HepG2 (cell line): ENCODE results near the gene KDM7A. TPM values are rescaled to one million over a fixed set of nuclear protein-coding genes. Genes with fewer than 3 reads are reported as not detected.

Experiments
- BRD4 ChIP-seq: sonication (generic); formaldehyde crosslinking; IDR thresholded peaks from 2 replicates; pipeline ENCODE4 v1.4.0; 2020; ENCODE audit warnings: missing genetic modification reagents
- CAMTA2 ChIP-seq: sonication (generic); formaldehyde crosslinking; IDR thresholded peaks from 2 replicates; pipeline ENCODE4 v1.4.0; 2020; ENCODE audit warnings: mild to moderate bottlenecking, missing genetic modification reagents, borderline replicate concordance
- CREBL2 ChIP-seq: sonication (generic); formaldehyde crosslinking; IDR thresholded peaks from 2 replicates; pipeline ENCODE4 v1.8.1; 2023; ENCODE audit warnings: missing genetic modification reagents, mild to moderate bottlenecking, borderline replicate concordance
- GPBP1L1 ChIP-seq: sonication (generic); formaldehyde crosslinking; IDR thresholded peaks from 2 replicates; pipeline ENCODE4 v1.5.0; 2020; ENCODE audit warnings: mild to moderate bottlenecking, missing genetic modification reagents
- HOXA3 ChIP-seq: sonication (generic); formaldehyde crosslinking; IDR thresholded peaks from 2 replicates; pipeline ENCODE4 v1.5.0; 2020; ENCODE audit warnings: missing genetic modification reagents
- MXI1 ChIP-seq: IDR thresholded peaks from 3 replicates; pipeline ENCODE4 v1.6.1; 2012; ENCODE audit warnings: low read depth, low read length, inconsistent platforms, borderline replicate concordance
- PRDM10 ChIP-seq: sonication (generic); formaldehyde crosslinking; IDR thresholded peaks from 2 replicates; pipeline ENCODE4 v1.4.0; 2020; ENCODE audit warnings: low read depth, missing genetic modification reagents
- RFX3 ChIP-seq: IDR thresholded peaks from 2 replicates; pipeline ENCODE4 v1.6.1; 2016; ENCODE audit warnings: missing biosample characterization, missing genetic modification reagents
- SP5 ChIP-seq: IDR thresholded peaks from 2 replicates; pipeline ENCODE4 v1.6.1; 2016; ENCODE audit warnings: low read depth, borderline replicate concordance
- ZNF383 ChIP-seq: sonication (generic); formaldehyde crosslinking; IDR thresholded peaks from 2 replicates; pipeline ENCODE4 v1.4.0; 2020; ENCODE audit warnings: missing genetic modification reagents, mild to moderate bottlenecking, borderline replicate concordance
- ZNF629 ChIP-seq: sonication (generic); formaldehyde crosslinking; conservative IDR thresholded peaks from 2 replicates; pipeline ENCODE4 v1.5.0; 2020; ENCODE audit warnings: missing genetic modification reagents
- ZNF670 ChIP-seq: sonication (generic); formaldehyde crosslinking; IDR thresholded peaks from 2 replicates; pipeline ENCODE4 v1.8.0; 2022; ENCODE audit warnings: mild to moderate bottlenecking, missing genetic modification reagents, borderline replicate concordance
- ZNF7 ChIP-seq: IDR thresholded peaks from 2 replicates; pipeline ENCODE4 v1.6.1; 2016; ENCODE audit warnings: missing biosample characterization, missing genetic modification reagents
- ZNF713 ChIP-seq: sonication (generic); formaldehyde crosslinking; IDR thresholded peaks from 2 replicates; pipeline ENCODE4 v1.4.0; 2020; ENCODE audit warnings: mild to moderate bottlenecking, missing genetic modification reagents
- ZNF768 ChIP-seq: sonication (generic); formaldehyde crosslinking; IDR thresholded peaks from 2 replicates; pipeline ENCODE4 v1.4.0; 2020; ENCODE audit warnings: missing genetic modification reagents
- ZSCAN12 ChIP-seq: sonication (generic); formaldehyde crosslinking; IDR thresholded peaks from 2 replicates; pipeline ENCODE4 v1.9.0; 2021; ENCODE audit warnings: mild to moderate bottlenecking, missing genetic modification reagents
- ZUFSP ChIP-seq: sonication (generic); formaldehyde crosslinking; IDR thresholded peaks from 2 replicates; pipeline ENCODE4 v1.9.0; 2021; ENCODE audit warnings: missing genetic modification reagents, mild to moderate bottlenecking, borderline replicate concordance
- polyA plus RNA-seq, 8 experiments: library from polyadenylated mRNA; depleted of rRNA in 3 of 8; stranded (reverse) in 7 of 8; unstranded in 1 of 8; fragments of >200 nt; fragmentation: Illumina TruSeq in 4 of 8; extraction: Trizol in 4 of 8; gene quantifications; 2 replicates each; pipeline versions ENCODE4 v1.2.1 to v1.2.3, GENCODE V29; 2011 to 2016; ENCODE audit warnings: low read depth in 4 of 8, missing spikeins in 1 of 8, mixed read lengths in 1 of 8; ENCODE audit not compliant: insufficient read depth in 1 of 8
- total RNA-seq, 5 experiments: library from RNA; depleted of rRNA; stranded (reverse); fragments of >200 nt; fragmentation: Illumina TruSeq; extraction: Trizol; gene quantifications; 2 replicates each; pipeline ENCODE4 v1.2.3, GENCODE V29; 2016; ENCODE audit warnings: low read depth in 1 of 5

KDM7A gene
- total and polyA plus RNA-seq, 2 of the 13 experiments (the other 11 are each of a cell fraction or from before 2014, with no cell fraction given) = 10.8 to 16.8 TPM

- TF ChIP-seq ZNF383 (CRISPR knock-in tag) (no peak), RFX3 (CRISPR knock-in tag) (no peak), HOXA3 (CRISPR knock-in tag) (peak; percentile 83), ZNF670 (peak; percentile 87; the same call in 1 of the 2 replicates), PRDM10 (CRISPR knock-in tag) (no peak), ZNF713 (CRISPR knock-in tag) (peak; percentile 93; the same call in 1 of the 2 replicates), BRD4 (0 out of 2 replicates have a peak, but pooled peaks have one; percentile 12), GPBP1L1 (CRISPR knock-in tag) (no peak), ZNF768 (CRISPR knock-in tag) (peak; percentile 20; the same call in 1 of the 2 replicates), ZNF7 (CRISPR knock-in tag) (no peak), CREBL2 (no peak), ZSCAN12 (CRISPR knock-in tag) (0 out of 2 replicates have a peak, but pooled peaks have one; percentile 65), SP5 (CRISPR knock-in tag) (peak; percentile 51; the same call in 1 of the 2 replicates), MXI1 (peak; percentile 68; the same call in 1 of the 3 replicates), CAMTA2 (CRISPR knock-in tag) (no peak), ZNF629 (no peak), ZUFSP (no peak)
Measured at GRCh38 chr7:140062528-140063299, 114.1 kb downstream of the KDM7A start, which contains the start of gene PARP12 (continued).
